GM19397 (cell line): Measurements from ENCODE around the gene CCT7.

Experiments
- ATAC-seq: cut with Tn5 transposase; IDR thresholded peaks from one replicate; pipeline ENCODE4 v1.9.1; 2021; ENCODE audit warnings: mild to moderate bottlenecking, moderate library complexity; ENCODE audit not compliant: unreplicated experiment

The CCT7 gene

GRCh38 chr2:73266061-73266901 is 32.2 kb downstream of the CCT7 start:
- ATAC-seq = no peak

- ATAC-seq = no peak
Observed at GRCh38 chr2:73267008-73267407, 32.9 kb downstream of the CCT7 start.

- no peak for ATAC-seq
Observed at GRCh38 chr2:73268366-73268829, 34.3 kb downstream of the CCT7 start.

- peak; percentile 45 for ATAC-seq
Observed at GRCh38 chr2:73268830-73269685, 35.0 kb downstream of the CCT7 start.

GRCh38 chr2:73269686-73270465 is 35.8 kb downstream of the CCT7 start:
- ATAC-seq = peak; percentile 16

- no peak for ATAC-seq
Observed at GRCh38 chr2:73272270-73272669, 38.2 kb downstream of the CCT7 start.

GRCh38 chr2:73279852-73280251 is 45.7 kb downstream of the CCT7 start:
- no peak for ATAC-seq

GRCh38 chr2:73281244-73281643 is 47.1 kb downstream of the CCT7 start:
- ATAC-seq = no peak

GRCh38 chr2:73282924-73283544 is 48.9 kb downstream of the CCT7 start:
- ATAC-seq = no peak

- ATAC-seq = peak; percentile 21
Observed at GRCh38 chr2:73283545-73284295, 49.6 kb downstream of the CCT7 start.

- peak; percentile 75 for ATAC-seq
Observed at GRCh38 chr2:73284296-73285158, 50.4 kb downstream of the CCT7 start, which contains the start of gene FBXO41. Gene FBXO41, minus strand, starts transcription at chr2:73284478. Its CDS starts 14,848 bp downstream, at chr2:73269630.

- ATAC-seq = peak; percentile 51
Observed at GRCh38 chr2:73285159-73285739, 51.1 kb downstream of the CCT7 start.

- ATAC-seq = no peak
Observed at GRCh38 chr2:73286134-73286655, 52.1 kb downstream of the CCT7 start.

GRCh38 chr2:73289304-73289703 is 55.2 kb downstream of the CCT7 start:
- ATAC-seq = no peak

GRCh38 chr2:73290049-73290839 is 56.1 kb downstream of the CCT7 start:
- no peak for ATAC-seq

- ATAC-seq = no peak
Observed at GRCh38 chr2:73291093-73291460, 57.0 kb downstream of the CCT7 start.
